Posterior cingulate gyrus (tissue), 11 donors: ENCODE data around the gene TRAPPC4.
"Not testable (repeated sequence)": the region's sequence is repeated elsewhere in the genome, so short reads cannot be mapped to it uniquely, and the experiment has no call there.

ENCODE experiments used
- DNase-seq, 10 donors: peaks; one replicate each; pipeline versions ENCODE4 v3.0.0 to v3.0.0-alpha.2; 2020 to 2021; ENCODE audit warnings: mixed read lengths in 3 of 10
- intact Hi-C: fragments of 100-400 bp; cut with DNase I; formaldehyde crosslinking; loops from one replicate; pipeline ENCODE4 v1.15.1; 2023

The TRAPPC4 gene

DNA sequence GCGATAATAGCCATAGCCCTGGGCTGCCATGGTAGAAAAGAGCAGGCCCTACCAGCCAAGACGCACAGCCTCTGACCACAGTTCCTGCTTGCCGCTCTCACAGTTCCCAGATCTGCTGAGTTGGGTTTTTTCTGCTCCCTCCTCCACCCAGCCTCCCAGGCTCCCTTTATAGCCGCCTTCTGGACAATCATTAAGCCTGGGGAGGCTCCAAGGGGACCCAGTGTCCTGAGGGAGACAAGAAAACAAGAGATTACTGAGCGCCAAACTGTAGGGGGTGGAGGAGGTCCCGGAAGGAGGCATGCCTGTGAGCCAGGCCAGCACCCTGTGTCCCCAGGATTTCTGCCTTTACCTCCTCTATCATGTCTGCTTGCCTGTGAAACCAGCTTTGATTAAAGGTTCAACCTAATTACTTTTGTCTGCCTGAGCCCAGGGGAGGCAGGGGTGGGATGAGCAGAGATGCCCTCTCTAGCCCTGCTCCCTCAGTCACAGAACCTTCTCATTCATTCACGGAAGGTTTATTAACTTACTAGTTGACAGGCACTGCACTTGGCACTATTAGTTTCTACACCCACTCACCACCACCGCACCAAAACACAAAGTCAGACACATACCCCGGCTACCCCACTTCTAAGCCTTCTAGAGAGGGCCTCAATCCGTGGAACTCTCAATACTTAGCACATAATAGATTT, 10.9 kb downstream of the TRAPPC4 start:
- intact Hi-C loops = loop anchor here (2.0 kb wide), 2 partner anchors 27 to 65 kb away; partner anchors contain the start of gene HYOU1
- DNase-seq = peak in 2 of 10 donors; percentile 14 to 55

DNA sequence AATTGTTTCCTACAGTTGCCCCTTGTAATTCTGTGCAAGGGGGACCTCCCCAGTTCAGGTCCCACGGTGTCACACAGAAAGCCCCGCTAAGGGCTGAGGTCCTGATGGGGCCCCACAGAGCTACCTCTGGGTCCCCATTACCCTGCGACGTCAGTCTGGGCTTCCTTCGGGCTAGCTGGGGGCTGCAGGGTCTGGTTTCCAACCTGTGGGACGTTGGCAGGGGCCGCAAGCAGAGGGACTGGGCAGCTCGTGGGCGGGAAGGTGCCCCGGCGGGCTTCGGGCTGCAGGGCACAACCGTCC, 11.4 kb downstream of the TRAPPC4 start:
- intact Hi-C loops = loop anchor here (2.0 kb wide), 2 partner anchors 27 to 65 kb away; partner anchors contain the start of gene HYOU1
- DNase-seq = no peak

DNA sequence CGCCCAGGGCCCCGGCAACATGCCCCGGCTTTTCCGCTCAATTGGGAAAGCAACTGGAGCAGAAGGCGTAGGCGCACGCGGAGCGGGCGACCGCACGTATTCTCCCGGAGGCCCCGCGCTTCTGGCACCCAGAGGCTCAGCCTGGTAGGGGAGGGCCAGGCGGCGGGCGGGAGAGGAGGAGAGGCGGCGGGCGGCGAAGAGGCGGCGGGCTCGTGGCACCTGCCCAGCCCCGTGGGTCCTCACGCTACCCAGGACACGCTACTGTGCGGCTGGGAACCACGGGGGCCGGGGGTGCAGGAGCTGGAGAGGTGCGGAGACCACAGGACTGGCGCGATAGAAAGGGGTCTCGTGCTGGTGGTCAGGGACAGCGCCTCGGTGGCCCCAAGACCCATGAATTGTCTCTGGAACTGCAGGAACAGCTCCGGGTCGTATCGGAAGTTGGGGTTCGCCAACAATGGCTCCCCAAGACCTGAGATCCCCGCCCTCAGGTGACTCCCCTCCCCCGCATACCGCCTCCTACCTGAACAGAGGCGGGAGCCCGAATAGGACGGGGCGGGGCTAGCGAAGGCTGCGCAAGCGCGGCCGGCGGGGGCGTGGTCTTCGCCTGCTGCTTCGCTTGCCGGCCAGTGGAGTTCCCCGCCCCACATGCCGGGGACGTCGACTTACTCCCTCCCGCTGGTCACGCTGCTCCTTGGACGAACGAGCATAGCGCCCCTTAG, 11.9 kb downstream of the TRAPPC4 start, which contains the start of gene SLC37A4:
TSS of gene SLC37A4 (minus strand) at position 549 of the 719 bp plus-strand sequence.
- intact Hi-C loops = loop anchor here (2.0 kb wide), 2 partner anchors 26 to 64 kb away; partner anchors contain the start of gene HYOU1
- DNase-seq = peak; percentile 94 to 100 (median 98)

DNA sequence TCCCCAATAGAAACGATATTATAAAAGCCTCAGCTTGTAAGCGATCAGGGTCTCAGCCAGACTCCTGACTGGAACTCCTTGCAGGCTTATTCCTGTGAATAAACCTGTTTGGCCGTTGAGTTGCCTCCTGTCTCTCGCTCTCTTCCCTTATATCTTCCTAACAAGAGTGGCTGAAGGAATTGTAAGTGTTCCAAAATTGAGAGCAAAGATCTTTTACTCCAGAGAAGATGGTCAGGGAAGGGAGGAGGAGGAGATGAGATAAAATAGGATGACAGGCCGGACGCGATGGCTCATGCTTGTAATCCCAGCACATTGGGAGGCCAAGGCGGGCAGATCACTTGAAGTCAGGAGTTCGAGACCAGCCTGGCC, 13.3 kb downstream of the TRAPPC4 start:
- intact Hi-C loops = loop anchor here (2.0 kb wide), 2 partner anchors 25 to 63 kb away; partner anchors contain the start of gene HYOU1

DNA sequence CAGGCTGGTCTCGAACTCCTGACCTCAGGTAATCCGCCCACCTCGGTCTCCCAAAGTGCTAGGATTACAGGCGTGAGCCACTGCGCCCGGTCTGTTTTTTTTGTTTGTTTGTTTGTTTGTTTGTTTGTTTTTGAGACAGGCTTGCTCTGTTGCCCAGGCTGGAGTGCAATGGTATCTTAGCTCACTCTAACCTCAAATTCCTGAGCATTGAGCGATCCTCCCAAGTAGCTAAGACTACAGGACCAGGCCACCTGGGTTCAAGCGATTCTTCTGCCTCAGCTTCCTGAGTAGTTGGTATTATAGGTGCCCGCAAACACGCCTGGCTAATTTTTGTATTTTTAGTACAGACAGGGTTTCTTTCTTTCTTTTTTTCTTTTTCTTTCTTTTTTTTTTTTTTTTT, 14.9 kb downstream of the TRAPPC4 start:
- peak in 2 of 10 donors; percentile 4 to 60 for DNase-seq
- intact Hi-C loops = not testable (repeated sequence)

More for the DNA sequence above, 13.3 kb downstream of the TRAPPC4 start:
- DNase-seq = peak in 1 of 10 donors; percentile 26

DNA sequence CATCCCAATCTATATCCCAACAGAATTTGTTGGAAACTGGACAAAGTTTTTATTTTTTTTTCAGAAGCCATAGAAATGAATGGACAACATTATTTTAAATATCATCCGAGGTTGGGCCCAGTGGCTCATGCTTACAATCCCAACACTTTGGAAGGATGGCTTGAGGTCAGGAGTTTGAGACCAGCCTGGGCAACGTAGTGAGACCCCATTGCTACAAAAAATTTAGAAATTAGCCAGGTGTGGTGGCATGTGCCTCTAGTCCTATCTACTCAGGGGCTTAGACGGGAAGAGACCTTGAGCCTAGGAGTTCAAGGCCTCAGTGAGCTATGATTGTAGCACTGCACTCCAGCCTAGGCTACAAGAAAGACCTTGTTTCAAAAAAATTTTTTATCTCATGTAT, 16.2 kb downstream of the TRAPPC4 start:
- peak in 1 of 10 donors; percentile 6 for DNase-seq
- intact Hi-C loops = no loop called here

DNA sequence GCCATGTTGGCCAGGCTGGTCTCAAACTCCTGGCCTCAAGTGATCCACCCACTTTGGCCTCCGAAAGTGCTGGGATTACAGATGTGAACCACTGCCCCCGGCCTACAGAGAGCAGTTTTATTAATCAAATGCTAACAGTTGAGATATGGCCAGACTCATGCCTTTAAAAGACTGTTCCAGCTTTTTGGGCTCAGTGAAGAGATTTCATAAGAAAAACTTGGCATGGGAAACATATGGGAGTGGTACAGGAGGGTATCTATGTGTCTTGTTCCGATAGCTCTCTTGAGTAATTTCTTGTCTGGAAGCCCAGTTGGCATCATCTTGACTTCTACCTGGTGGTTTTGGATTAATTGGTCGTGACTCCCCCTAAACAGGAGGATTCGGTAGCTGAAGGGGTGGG, 20.3 kb downstream of the TRAPPC4 start:
- intact Hi-C loops = no loop called here
- DNase-seq = no peak

DNA sequence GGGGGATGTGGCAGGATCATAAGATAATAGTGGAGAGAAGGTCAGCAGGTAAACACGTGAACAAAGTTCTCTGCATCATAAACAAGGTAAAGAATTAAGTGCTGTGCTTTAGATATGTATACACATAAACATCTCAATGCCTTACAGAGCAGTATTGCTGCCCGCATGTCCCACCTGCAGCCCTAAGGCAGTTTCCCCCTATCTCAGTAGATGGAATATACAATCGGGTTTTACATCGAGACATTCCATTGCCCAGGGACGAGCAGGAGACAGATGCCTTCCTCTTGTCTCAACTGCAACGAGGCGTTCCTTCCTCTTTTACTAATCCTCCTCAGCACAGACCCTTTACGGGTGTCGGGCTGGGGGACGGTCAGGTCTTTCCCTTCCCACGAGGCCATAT, 20.9 kb downstream of the TRAPPC4 start:
- intact Hi-C loops, DNase-seq: not testable (repeated sequence)

DNA sequence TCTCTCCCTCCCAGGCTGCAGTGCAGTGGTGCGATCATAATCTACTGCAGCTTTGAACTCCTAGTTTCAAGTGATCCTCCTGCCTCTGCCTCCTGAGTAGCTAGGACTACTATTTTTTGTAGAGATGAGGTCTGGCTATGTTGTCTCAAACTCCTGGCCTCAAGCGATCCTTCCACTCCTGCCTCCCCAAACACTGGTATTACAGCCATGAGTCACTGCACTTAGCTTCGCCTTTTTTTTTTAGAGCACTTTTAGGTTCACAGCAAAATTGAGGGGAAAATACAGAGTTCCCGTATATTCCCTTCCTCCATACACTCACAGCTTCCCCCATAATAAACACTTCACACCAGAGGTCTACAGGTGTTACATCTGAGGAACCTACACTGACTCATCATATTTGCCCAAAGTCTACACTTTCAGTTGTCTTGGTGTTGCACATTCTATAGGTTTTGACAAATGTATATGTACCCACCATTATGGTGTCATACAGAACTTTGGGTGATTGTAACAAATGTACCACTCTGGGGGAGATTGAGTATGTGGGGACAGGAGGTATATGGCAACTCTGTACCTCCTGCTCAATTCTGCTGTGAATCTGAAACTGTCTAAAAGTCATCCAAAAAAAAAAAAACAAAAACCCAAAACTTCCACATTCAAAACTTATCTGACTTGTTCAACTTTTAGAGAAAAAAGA, 23.4 kb downstream of the TRAPPC4 start:
- intact Hi-C loops = no loop called here

DNA sequence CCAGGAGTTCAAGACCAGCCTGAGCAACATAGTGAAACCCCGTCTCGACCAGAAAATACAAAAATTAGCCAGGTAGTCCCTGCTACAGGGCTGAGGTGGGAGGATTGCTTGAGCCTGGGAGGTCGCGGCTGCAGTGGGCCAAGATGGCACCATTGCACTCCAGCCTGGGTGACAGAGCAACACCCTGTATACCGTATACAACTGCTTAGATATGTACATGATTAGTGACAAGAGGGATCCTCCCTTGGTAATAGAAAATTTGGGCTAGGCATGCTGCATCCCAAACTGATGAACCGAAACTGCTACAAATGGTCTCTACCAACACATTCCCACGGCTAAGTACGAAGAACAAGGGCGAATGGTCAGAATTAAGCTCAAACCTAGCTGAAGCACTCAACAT, 24.4 kb downstream of the TRAPPC4 start:
- DNase-seq = peak in 1 of 10 donors; percentile 20
- intact Hi-C loops = no loop called here

More for the DNA sequence above, 23.4 kb downstream of the TRAPPC4 start:
- peak in 1 of 10 donors; percentile 15 for DNase-seq

DNA sequence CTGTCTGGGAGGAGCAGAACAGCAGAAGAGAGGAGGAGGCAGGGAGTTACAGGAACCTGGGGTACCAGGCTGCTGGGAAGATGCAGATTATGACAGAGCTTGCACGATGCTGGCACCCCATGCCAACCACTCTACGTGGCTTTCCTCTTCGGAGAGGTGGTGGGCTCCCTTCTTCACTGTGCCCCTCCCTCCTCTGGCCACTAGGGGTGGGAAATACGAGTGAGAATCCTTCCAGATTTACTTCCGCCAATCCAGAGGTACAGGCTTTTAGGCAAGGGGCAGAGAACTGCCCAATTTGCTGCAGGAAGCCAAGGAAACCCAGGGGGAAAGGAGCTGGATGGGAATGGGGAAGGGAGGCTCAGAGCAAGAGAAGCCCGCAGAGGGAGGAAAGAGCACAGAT, 26.1 kb downstream of the TRAPPC4 start:
- DNase-seq = peak in 1 of 10 donors; percentile 12
- intact Hi-C loops = no loop called here

DNA sequence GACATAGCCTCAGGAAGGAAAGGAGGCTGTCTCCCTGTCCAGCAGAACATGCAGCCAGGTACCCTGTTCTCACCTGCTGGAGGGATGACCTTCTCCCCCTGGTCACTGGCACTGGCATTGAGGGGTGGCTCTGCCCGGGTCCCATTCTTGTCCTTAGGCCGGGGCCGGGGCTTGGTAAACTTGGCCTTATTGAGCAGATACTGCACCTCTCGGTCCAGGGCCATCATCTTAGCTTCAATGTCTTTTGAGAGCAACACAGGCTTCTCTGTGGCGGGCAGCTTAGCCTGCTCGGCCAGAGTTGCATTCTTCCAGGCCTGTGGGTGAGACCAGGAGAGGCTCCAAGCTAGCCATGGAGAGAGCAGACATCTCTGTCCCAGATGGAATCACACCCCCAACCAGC, 27.9 kb downstream of the TRAPPC4 start:
- peak in 2 of 10 donors; percentile 31 to 53 for DNase-seq
- intact Hi-C loops = no loop called here

DNA sequence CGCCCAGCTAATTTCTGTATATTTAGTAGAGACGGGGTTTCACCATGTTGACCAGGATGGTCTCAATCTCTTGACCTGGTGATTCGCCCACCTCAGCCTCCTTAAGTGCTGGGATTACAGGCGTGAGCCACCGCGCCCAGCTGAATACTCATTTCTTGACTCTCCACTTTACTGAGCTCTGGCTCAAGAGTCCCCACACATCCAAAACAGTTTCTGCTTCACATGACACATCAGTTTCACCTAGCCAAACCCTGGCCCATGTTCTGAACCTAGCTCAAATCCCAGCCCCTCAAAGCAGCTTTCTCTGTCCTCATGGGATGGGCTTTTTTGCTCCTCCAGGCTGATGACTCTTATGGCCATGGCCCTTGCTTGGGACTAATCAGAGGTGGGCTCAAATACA, 28.6 kb downstream of the TRAPPC4 start:
- peak in 1 of 10 donors; percentile 20 for DNase-seq
- intact Hi-C loops = no loop called here

DNA sequence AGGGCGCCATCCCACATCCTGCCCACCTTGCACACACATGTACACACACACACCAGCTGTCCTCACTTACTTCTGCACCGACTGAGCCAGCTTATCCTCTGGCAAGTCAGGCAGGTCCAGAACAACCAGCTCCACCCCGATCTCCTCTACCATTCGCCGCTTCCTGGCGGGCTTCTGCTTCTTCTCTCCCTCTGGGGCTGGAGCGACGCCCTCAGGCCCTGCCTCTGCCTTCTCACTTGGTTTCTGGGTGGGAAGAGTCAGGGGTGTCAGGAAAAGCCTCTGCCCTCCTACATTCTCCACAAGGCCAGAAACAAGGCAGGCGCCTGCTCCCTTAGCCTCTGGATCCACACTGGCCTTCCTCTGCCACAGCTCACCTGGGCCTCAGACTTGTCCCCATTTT, 30.1 kb downstream of the TRAPPC4 start:
- intact Hi-C loops = no loop called here
- DNase-seq = peak in 1 of 10 donors; percentile 52

DNA sequence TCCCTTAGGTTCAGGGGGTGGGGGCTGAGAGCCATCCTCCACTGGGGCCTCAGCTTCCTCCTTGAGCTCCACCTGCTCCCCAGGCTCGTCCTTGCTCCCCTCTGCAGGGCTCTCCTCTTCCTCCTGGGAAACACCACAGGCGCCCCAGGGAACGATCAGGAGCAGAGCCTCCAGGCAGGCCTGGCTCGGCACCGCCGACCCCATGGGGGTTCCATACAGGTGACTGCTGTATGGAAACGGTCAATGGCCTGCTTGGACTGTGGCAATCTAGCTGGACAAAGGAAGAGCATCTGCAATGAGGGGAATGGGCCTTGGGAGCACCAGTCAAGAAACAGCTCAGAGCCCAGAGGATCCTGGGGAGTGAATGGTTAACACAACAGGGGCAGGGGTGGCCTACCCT, 30.5 kb downstream of the TRAPPC4 start:
- intact Hi-C loops = no loop called here
- DNase-seq = peak in 2 of 10 donors; percentile 29 to 59

DNA sequence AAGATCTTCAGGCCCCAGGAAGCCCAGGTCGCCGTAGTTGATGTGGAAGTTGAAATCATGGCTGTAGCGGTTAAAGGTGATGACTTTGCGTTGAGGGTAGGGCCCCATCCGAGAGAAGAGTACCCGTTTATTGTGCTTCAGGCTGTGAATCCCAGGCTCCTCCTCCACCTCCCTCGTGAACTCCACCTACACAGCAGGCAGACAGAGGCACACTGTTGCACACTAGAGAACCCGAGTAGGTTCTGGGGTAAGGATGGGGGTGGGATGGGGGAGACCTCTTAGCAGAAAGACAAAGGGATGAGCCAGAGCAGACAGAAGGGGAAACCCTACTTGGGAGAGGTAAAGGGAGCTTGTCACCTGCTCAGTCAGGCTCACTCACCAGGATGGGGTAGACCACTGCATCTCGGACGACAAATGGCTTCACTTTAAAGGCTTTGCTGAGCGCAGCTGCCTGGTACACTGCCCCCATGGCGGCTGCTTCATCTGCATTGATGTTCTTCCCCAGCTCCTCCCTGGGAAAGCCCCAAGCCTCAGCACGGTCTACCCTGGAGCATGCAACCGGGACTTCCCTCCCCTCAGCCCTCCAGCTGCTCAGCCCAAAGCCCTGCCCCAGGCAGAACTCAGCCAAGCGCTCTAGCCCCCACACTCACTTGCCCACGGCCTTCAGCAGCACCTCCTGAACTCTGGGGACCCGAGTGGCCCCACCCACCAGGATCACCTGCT, 33.0 kb downstream of the TRAPPC4 start:
- peak in 2 of 10 donors; percentile 51 to 52 for DNase-seq
- intact Hi-C loops = no loop called here

DNA sequence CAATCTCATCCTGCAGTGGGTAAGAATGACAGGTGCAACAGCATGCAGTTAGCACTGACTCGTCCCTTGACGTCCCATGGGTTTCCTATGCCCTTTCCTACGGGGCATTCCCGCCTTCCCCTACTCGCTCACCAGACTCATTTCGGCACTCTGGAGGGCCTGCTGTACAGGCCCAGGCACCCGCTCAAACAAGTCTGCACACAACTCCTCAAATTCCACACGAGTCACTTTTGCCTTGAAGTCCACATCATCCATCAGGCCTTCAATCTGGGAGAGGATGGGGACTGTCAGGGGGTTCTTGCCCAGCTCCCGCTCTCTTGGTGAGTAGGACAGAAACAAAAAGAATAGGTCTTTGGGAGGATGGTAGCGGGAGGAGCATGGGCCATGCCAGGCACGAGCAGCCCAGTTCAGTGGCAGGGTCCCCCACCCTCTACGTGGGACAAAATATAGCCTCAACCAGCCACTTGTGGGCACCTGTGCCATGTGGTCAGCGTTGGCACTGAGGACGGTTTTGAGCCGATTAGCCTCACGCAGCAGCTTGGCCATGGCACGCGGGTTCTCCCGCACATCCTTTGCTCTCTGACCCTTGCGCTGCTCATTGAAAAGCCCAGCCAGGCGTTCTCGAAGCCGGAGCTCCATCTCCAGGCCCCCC, 33.7 kb downstream of the TRAPPC4 start:
- peak in 2 of 10 donors; percentile 49 to 67 for DNase-seq
- intact Hi-C loops = no loop called here

DNA sequence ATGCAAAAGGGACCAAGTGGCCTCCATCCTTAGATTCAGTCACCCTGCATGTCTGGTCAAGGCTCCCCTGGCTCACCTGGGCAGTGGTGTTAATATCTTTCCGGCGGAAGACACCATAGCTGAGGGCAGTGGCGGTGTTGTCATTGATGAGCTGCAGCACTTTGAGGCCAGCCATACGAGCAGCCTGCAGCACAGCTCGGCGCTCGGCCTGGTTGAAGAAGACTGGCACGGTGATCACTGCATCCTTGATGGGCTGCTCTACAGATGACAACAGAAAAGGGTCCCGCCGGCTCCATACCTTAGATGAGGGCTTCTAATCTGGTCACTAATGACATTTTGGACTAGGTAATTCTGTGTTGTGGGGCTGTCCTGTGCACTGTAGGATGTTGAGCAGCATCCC, 35.9 kb downstream of the TRAPPC4 start:
- DNase-seq = peak in 2 of 10 donors; percentile 24 to 34
- intact Hi-C loops = no loop called here

DNA sequence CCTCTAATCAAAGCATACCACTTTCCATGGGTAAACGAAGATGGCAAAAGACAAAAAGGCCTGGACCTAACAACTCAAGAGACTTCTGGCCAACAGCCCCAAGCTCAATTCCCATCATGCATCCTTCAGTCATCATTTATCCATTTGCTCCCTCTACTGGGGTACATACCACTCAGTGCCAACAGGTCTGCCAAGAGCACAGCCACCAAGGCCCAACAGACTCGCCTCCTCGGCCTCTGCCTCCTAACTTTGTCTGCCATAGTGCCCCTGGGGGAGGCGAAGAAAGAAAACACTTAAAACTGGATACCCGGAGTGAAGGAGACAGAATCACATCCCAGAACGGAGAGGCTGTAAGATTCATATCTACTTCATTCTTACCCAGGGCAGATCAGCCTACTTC, 37.3 kb downstream of the TRAPPC4 start:
- intact Hi-C loops = loop anchor here (2.0 to 5.0 kb wide), 3 partner anchors 25 to 39 kb away; partner anchors contain the start of genes RPS25, SLC37A4 and TRAPPC4

More for the DNA sequence above, 37.3 kb downstream of the TRAPPC4 start:
- peak in 2 of 10 donors; percentile 9 to 59 for DNase-seq
